Endodermal cell (in vitro differentiated cells): ENCODE measurements around the gene PFN3. TPM values are rescaled to one million over a fixed set of nuclear protein-coding genes. Genes with fewer than 3 reads are reported as not detected.

ENCODE experiments used
- DNase-seq: peaks from one replicate; pipeline ENCODE4 v3.0.0-alpha.2; 2017
- H3K27ac ChIP-seq: 2 replicates; pipeline ENCODE4 v1.5.1; 2013; ENCODE audit warnings: mild to moderate bottlenecking, low read depth, low read length, moderate library complexity
- H3K27me3 ChIP-seq: 2 replicates; pipeline ENCODE4 v1.6.1; 2013; ENCODE audit warnings: mild to moderate bottlenecking, low read length, moderate library complexity; ENCODE audit not compliant: insufficient read depth, control insufficient read depth, poor library complexity, severe bottlenecking
- H3K36me3 ChIP-seq: 2 replicates; pipeline ENCODE4 v1.7.0; 2013; ENCODE audit warnings: mild to moderate bottlenecking, low read length, moderate library complexity; ENCODE audit not compliant: control insufficient read depth, insufficient read depth
- H3K4me1 ChIP-seq: one replicate; pipeline ENCODE4 v1.7.0; 2013; ENCODE audit warnings: low read length; ENCODE audit not compliant: control insufficient read depth, insufficient read depth
- H3K4me3 ChIP-seq: 2 replicates; pipeline ENCODE4 v1.5.1; 2013; ENCODE audit warnings: mild to moderate bottlenecking, low read length, moderate library complexity
- H3K9ac ChIP-seq: 2 replicates; pipeline ENCODE4 v1.6.1; 2013; ENCODE audit warnings: mild to moderate bottlenecking, low read length, moderate library complexity; ENCODE audit not compliant: poor library complexity, severe bottlenecking; ENCODE audit errors: extremely low read depth
- H3K9me3 ChIP-seq: 2 replicates; pipeline ENCODE4 v1.6.1; 2013; ENCODE audit warnings: mild to moderate bottlenecking, low read length, moderate library complexity; ENCODE audit not compliant: control insufficient read depth
- H3K27ac Mint-ChIP-seq: 2 replicates; pipeline ENCODE4 v1.8.0; 2020; ENCODE audit warnings: mixed read lengths
- H3K27me3 Mint-ChIP-seq: 2 replicates; pipeline ENCODE4 v1.8.0; 2021; ENCODE audit warnings: mild to moderate bottlenecking, mixed read lengths; ENCODE audit not compliant: insufficient read depth
- H3K36me3 Mint-ChIP-seq: 2 replicates; pipeline ENCODE4 v1.8.0; 2020; ENCODE audit warnings: low read depth, mixed read lengths
- H3K4me1 Mint-ChIP-seq: 2 replicates; pipeline ENCODE4 v1.8.0; 2020; ENCODE audit warnings: mixed read lengths
- H3K4me3 Mint-ChIP-seq: 2 replicates; pipeline ENCODE4 v1.8.0; 2020; ENCODE audit warnings: mild to moderate bottlenecking, moderate library complexity, mixed read lengths
- H3K9me3 Mint-ChIP-seq: 2 replicates; pipeline ENCODE4 v1.8.0; 2020; ENCODE audit warnings: mild to moderate bottlenecking, mixed read lengths
- WGBS, 2 experiments: methylation state at CpG; one replicate each; pipeline versions ENCODE4 v1.1.5 to v1.1.7; 2013; ENCODE audit warnings: missing lambda C conversion rate in 2 of 2, mixed read lengths in 1 of 2; ENCODE audit not compliant: insufficient coverage in 1 of 2, insufficient read length in 1 of 2; 5-methylcytosine and 5-hydroxymethylcytosine counted together
- total RNA-seq, 2 donors: library from RNA; stranded (reverse); fragmentation: NEBNext Ultra II Directional in 1 of 2; extraction: Animal tissue kit (Norgen Biotek cat#: 25700) in 1 of 2; gene quantifications; 2 replicates in 1 of 2; 3 replicates in 1 of 2; pipeline ENCODE4 v1.2.1, GENCODE V29; 2021
- TF ChIP-seq, protein P1 (sequence below): fragments of 200-600 bp; sonication (generic); conservative IDR thresholded peaks from 2 replicates; pipeline ENCODE4 v1.5.0; 2021; ENCODE audit warnings: antibody characterized with exemption, mild to moderate bottlenecking

The PFN3 gene
- total RNA-seq, 2 donors from 2014 or later, result not detected

DNA sequence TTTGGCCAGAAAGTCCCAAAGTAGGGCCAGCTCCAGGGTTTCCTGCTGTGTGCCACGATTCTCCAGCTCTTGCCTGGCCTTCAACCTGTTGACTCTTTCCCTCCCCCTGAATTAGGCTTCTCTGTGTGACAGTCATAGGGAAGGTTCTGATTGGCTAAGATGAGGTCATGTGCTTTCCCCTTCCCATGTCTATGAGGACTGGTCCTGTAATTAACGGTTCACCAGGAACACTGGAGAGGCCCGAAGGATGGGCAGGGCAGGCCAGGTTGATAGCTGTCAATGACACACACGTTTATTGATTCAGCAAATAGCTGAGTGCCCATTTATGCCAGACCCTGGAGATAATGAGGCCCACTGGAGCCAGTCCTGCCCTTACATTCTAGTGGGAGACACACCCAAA lies 37.2 kb upstream of the PFN3 start:
- 88 to 95% methylated on average over 3 to 4 of the region's 4 CpGs for WGBS, 2 experiments
- no peak for DNase-seq
- H3K9ac ChIP-seq, result no peak overlapping the region
- Mint-ChIP-seq H3K4me1 (no peaks in the 10 kb centered on the region), H3K36me3 (peaks cover 49% of the 10 kb centered on the region), H3K4me3 (no peak overlapping the region), H3K27me3 (no peaks in the 10 kb centered on the region), H3K9me3 (no peaks in the 10 kb centered on the region), H3K27ac (no peak overlapping the region)
- TF ChIP-seq, protein P1, sequence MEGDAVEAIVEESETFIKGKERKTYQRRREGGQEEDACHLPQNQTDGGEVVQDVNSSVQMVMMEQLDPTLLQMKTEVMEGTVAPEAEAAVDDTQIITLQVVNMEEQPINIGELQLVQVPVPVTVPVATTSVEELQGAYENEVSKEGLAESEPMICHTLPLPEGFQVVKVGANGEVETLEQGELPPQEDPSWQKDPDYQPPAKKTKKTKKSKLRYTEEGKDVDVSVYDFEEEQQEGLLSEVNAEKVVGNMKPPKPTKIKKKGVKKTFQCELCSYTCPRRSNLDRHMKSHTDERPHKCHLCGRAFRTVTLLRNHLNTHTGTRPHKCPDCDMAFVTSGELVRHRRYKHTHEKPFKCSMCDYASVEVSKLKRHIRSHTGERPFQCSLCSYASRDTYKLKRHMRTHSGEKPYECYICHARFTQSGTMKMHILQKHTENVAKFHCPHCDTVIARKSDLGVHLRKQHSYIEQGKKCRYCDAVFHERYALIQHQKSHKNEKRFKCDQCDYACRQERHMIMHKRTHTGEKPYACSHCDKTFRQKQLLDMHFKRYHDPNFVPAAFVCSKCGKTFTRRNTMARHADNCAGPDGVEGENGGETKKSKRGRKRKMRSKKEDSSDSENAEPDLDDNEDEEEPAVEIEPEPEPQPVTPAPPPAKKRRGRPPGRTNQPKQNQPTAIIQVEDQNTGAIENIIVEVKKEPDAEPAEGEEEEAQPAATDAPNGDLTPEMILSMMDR, result no peak
- peaks cover 35% of the 10 kb centered on the region for H3K36me3 ChIP-seq
- H3K4me3 ChIP-seq, result no peak overlapping the region
- H3K27me3 ChIP-seq, result no peaks in the 10 kb centered on the region
- no peaks in the 10 kb centered on the region for H3K4me1 ChIP-seq
- no peaks in the 10 kb centered on the region for H3K9me3 ChIP-seq
- H3K27ac ChIP-seq, result no peak overlapping the region

DNA sequence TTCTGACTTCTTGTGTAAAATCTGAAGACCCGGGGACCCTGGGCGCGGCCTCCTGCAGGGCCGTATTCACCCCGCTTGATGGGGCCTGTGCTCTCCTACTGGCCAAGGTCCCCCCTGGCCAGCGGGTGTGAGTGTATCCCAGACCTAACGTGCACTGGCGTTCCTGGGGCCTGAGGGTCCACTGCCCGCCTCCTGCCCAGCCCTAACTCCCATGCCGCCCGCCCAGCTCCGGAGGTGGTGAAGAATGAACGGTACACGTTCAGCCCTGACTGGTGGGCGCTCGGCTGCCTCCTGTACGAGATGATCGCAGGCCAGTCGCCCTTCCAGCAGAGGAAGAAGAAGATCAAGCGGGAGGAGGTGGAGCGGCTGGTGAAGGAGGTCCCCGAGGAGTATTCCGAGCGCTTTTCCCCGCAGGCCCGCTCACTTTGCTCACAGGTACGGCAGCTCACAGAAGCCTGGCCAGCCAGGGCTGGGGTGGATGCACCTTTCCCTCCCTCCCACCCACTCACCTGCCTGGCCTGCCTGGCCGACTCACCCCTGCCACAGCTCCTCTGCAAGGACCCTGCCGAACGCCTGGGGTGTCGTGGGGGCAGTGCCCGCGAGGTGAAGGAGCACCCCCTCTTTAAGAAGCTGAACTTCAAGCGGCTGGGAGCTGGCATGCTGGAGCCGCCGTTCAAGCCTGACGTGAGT lies 35.5 kb upstream of the PFN3 start:
- Mint-ChIP-seq H3K4me1 (no peaks in the 10 kb centered on the region), H3K36me3 (peaks cover 47% of the 10 kb centered on the region)
- TF ChIP-seq, protein P1, result no peak

DNA sequence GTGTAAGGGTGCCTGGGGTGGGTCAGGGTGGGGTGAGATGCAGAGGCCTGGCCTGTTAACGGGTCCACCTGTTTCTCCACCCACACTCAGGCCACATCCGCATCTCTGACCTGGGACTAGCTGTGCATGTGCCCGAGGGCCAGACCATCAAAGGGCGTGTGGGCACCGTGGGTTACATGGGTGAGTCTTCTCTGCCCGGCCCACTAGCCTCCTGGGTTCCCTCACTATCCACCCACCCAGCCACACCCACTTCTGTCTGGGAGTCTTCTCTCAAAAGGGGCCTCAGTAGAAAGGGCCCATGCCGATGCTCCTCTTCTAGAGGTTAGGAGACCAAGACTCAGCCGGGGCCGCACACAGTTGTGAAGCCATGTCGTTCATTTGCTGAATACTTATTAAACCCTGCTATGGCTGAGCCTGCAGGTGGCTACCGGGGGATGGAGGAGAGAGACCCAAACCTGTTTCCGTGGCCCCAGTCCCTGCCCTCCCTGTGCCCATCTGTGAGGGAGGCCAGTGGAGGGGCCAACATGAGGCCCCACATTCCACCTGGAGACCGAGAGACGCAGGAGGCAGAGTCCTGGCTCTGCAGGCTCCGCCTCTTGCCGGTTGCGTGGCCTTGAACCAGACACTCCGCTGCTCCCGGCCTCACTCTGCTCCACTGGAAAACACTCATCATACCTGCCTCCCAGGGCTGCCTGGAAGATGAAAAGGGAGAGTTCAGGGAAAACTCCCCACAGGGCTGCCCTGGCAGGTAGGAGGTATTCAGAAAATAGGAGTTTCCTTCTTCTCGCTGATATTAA lies 34.7 kb upstream of the PFN3 start:
- Mint-ChIP-seq H3K27ac (no peak overlapping the region), H3K9me3 (no peaks in the 10 kb centered on the region), H3K4me1 (no peaks in the 10 kb centered on the region), H3K27me3 (no peaks in the 10 kb centered on the region), H3K36me3 (peaks cover 53% of the 10 kb centered on the region), H3K4me3 (no peak overlapping the region)
- Histone ChIP-seq H3K4me1 (no peaks in the 10 kb centered on the region), H3K27ac (no peak overlapping the region), H3K9ac (no peak overlapping the region), H3K4me3 (no peak overlapping the region), H3K9me3 (no peaks in the 10 kb centered on the region), H3K36me3 (peaks cover 43% of the 10 kb centered on the region), H3K27me3 (no peaks in the 10 kb centered on the region)
- DNase-seq, result no peak
- TF ChIP-seq, protein P1, result no peak
- WGBS, 2 experiments, result 91 to 95% methylated on average over 8 to 20 of the region's 20 CpGs

More for the DNA sequence above, 35.5 kb upstream of the PFN3 start:
- peaks cover 43% of the 10 kb centered on the region for H3K36me3 ChIP-seq
- Mint-ChIP-seq H3K4me3 (no peak overlapping the region), H3K9me3 (no peaks in the 10 kb centered on the region), H3K27me3 (no peaks in the 10 kb centered on the region), H3K27ac (no peak overlapping the region)
- H3K27ac ChIP-seq, result no peak overlapping the region
- no peaks in the 10 kb centered on the region for H3K4me1 ChIP-seq
- no peaks in the 10 kb centered on the region for H3K27me3 ChIP-seq
- 91 to 92% methylated on average over 18 to 37 of the region's 37 CpGs for WGBS, 2 experiments
- H3K4me3 ChIP-seq, result no peak overlapping the region
- H3K9me3 ChIP-seq, result no peaks in the 10 kb centered on the region
- no peak for DNase-seq
- H3K9ac ChIP-seq, result no peak overlapping the region
